Measurements from ENCODE around the gene WSCD1.

GRCh38 chr17:6173653-6174052 lies 103.5 kb downstream of the WSCD1 start:
- TF ChIP-seq, protein P1, sequence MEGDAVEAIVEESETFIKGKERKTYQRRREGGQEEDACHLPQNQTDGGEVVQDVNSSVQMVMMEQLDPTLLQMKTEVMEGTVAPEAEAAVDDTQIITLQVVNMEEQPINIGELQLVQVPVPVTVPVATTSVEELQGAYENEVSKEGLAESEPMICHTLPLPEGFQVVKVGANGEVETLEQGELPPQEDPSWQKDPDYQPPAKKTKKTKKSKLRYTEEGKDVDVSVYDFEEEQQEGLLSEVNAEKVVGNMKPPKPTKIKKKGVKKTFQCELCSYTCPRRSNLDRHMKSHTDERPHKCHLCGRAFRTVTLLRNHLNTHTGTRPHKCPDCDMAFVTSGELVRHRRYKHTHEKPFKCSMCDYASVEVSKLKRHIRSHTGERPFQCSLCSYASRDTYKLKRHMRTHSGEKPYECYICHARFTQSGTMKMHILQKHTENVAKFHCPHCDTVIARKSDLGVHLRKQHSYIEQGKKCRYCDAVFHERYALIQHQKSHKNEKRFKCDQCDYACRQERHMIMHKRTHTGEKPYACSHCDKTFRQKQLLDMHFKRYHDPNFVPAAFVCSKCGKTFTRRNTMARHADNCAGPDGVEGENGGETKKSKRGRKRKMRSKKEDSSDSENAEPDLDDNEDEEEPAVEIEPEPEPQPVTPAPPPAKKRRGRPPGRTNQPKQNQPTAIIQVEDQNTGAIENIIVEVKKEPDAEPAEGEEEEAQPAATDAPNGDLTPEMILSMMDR (IDR thresholded peaks at IDR 0.05), result no peak
- TF ChIP-seq POLR2AphosphoS5 (IDR thresholded peaks at IDR 0.05) (no peak), POLR2A (IDR thresholded peaks at IDR 0.05; ENCODE audit: low read depth) (no peak), EP300 (IDR thresholded peaks at IDR 0.05) (no peak)
